Aorta (tissue), 4 donors: ENCODE data around the gene VPS39. TPM values are rescaled to one million over a fixed set of nuclear protein-coding genes. Genes with fewer than 3 reads are reported as not detected.

ENCODE experiments used
- microRNA-seq, 2 donors: library from miRNA; unstranded; fragments of <30 nt; microRNA quantifications; one replicate each; pipeline ENCODE4 v1.2.0, GENCODE V29; 2020
- polyA plus RNA-seq, 2 donors: library from polyadenylated mRNA; stranded (reverse); fragments of 200-250 nt; gene quantifications; one replicate each; pipeline ENCODE4 v1.2.3, GENCODE V29; 2013
- total RNA-seq, 2 donors: library from RNA; stranded (reverse); fragmentation: NEBNext Ultra II Directional; extraction: Animal tissue kit (Norgen Biotek cat#: 25700); gene quantifications; one replicate each; pipeline ENCODE4 v1.2.1, GENCODE V29; 2021
- donor health status: healthy with polysubstance abuse.
- donor health status: Bipolar disorder and iron deficiency.
- donor health status: DM: no; HTN: no; CAD: no.
- donor health status: DM: yes; HTN: yes; CAD: no.

The VPS39 gene
- total and polyA plus RNA-seq, 4 donors: 10.5 to 89.4 (median 59.8) TPM

Small RNA genes within 50 kb of the gene (microRNA-seq; reads per million reads assigned to microRNA genes)
- gene MIR627: 7.2 to 10.9 reads per million in 2 donors

Other genes with a start within 250 kb of the VPS39 start
- gene EHD4, start 235.7 kb downstream of the VPS39 start, total RNA-seq: 10 to 100 TPM; 47.3 to 56.6 TPM
- gene EHD4, start 235.7 kb downstream of the VPS39 start, polyA plus RNA-seq: 10 to 100 TPM; 11.4 to 12.6 TPM
- not detected for gene PLA2G4E, start 187.3 kb downstream of the VPS39 start, total RNA-seq
- gene PLA2G4E, start 187.3 kb downstream of the VPS39 start, polyA plus RNA-seq: not detected
- not detected for gene PLA2G4D, start 113.7 kb downstream of the VPS39 start, total RNA-seq
- not detected for gene PLA2G4D, start 113.7 kb downstream of the VPS39 start, polyA plus RNA-seq
- not detected for gene PLA2G4F, start 51.7 kb downstream of the VPS39 start, total RNA-seq
- gene PLA2G4F, start 51.7 kb downstream of the VPS39 start, polyA plus RNA-seq: 1 to 10 TPM in 1 of 2 donors, not detected in 1; 1.5 TPM
- gene GANC, start 64.9 kb upstream of the VPS39 start, total RNA-seq: 10 to 100 TPM; 51.6 to 61.4 TPM
- gene GANC, start 64.9 kb upstream of the VPS39 start, polyA plus RNA-seq: 10 to 100 TPM; 14.9 to 27.0 TPM
- gene TMEM87A, start 65.1 kb upstream of the VPS39 start, total RNA-seq: 10 to 100 TPM; 58.4 to 66.8 TPM
- 10 to 100 TPM; 21.4 to 38.5 TPM for gene TMEM87A, start 65.1 kb upstream of the VPS39 start, polyA plus RNA-seq
- 10 to 100 TPM; 15.4 to 22.6 TPM for gene CAPN3, start 151.2 kb upstream of the VPS39 start, total RNA-seq
- gene CAPN3, start 151.2 kb upstream of the VPS39 start, polyA plus RNA-seq: 100 to 1,000 TPM in 1 of 2 donors, 1 to 10 TPM in 1; 3.3 to 101 TPM